ENCODE results near the gene CAMTA1.

GRCh38 chr1:7579016-7579415 is 793.8 kb downstream of the CAMTA1 start:
- no peak for TF ChIP-seq EZH2 (IDR thresholded peaks at IDR 0.05; ENCODE audit: borderline replicate concordance)
- TF ChIP-seq CTCF (IDR thresholded peaks at IDR 0.05; ENCODE audit: poor library complexity): no peak

Data from hepatocyte (in vitro differentiated cells).